ENCODE results near the gene NPTXR.

Gene NPTXR

DNA sequence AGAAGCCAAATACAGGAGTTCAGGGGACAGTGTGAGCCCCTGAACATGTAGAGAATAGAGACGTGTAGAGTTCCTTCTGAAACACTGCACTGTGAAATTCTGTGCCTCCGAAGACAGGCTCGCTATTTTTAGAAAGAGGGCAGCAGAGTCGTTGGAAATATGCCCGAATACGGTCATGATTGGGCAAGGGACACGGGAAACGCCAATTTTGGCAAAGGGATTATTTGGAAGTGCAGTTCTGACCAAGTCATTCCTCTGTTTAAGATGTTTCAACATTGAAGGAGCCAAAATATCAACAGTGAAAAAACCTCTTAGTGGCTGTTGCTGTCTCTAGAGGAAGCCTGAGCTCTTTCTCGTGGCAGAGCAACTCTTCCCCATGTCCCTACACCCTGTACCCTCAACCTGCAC is 37.6 kb upstream of the NPTXR start:
- no peak overlapping the region for H2AFZ ChIP-seq (ENCODE audit: low read length)
- no peak overlapping the region for H3K4me2 ChIP-seq (ENCODE audit: low read depth, low read length)
- H3K27ac ChIP-seq (ENCODE audit: low read length) = no peak overlapping the region
- H3F3A ChIP-seq (ENCODE audit: insufficient read depth, low read length) = no peaks in the 10 kb centered on the region
- H3K4me1 ChIP-seq (ENCODE audit: low read length) = no peaks in the 10 kb centered on the region
- H3K9me2 ChIP-seq (replicated peaks; ENCODE audit: insufficient read depth, low read length) = no peaks in the 10 kb centered on the region
- no peaks in the 10 kb centered on the region for H3K27me3 ChIP-seq (replicated peaks; ENCODE audit: insufficient read depth, low read length)
- H3K9ac ChIP-seq (ENCODE audit: low read length) = no peak overlapping the region
- no peaks in the 10 kb centered on the region for H3K9me3 ChIP-seq (replicated peaks; ENCODE audit: insufficient read depth, low read length)
- H3K4me3 ChIP-seq (ENCODE audit: low read length) = no peak overlapping the region
- no peaks in the 10 kb centered on the region for H3K79me2 ChIP-seq (ENCODE audit: low read length)
- no peaks in the 10 kb centered on the region for H3K36me3 ChIP-seq (replicated peaks; ENCODE audit: insufficient read depth, low read length)
- no peak for DNase-seq
- TF ChIP-seq EZH2phosphoT487 (IDR thresholded peaks at IDR 0.05; ENCODE audit: low read length) = no peak
- TF ChIP-seq, protein P1, sequence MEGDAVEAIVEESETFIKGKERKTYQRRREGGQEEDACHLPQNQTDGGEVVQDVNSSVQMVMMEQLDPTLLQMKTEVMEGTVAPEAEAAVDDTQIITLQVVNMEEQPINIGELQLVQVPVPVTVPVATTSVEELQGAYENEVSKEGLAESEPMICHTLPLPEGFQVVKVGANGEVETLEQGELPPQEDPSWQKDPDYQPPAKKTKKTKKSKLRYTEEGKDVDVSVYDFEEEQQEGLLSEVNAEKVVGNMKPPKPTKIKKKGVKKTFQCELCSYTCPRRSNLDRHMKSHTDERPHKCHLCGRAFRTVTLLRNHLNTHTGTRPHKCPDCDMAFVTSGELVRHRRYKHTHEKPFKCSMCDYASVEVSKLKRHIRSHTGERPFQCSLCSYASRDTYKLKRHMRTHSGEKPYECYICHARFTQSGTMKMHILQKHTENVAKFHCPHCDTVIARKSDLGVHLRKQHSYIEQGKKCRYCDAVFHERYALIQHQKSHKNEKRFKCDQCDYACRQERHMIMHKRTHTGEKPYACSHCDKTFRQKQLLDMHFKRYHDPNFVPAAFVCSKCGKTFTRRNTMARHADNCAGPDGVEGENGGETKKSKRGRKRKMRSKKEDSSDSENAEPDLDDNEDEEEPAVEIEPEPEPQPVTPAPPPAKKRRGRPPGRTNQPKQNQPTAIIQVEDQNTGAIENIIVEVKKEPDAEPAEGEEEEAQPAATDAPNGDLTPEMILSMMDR (IDR thresholded peaks at IDR 0.05; ENCODE audit: low read length) = no peak
- no peak for TF ChIP-seq EZH2 (optimal IDR thresholded peaks at IDR 0.05; ENCODE audit: low read depth, low read length)
- no peaks in the 10 kb centered on the region for H4K20me1 ChIP-seq (ENCODE audit: insufficient read depth, low read length)

DNA sequence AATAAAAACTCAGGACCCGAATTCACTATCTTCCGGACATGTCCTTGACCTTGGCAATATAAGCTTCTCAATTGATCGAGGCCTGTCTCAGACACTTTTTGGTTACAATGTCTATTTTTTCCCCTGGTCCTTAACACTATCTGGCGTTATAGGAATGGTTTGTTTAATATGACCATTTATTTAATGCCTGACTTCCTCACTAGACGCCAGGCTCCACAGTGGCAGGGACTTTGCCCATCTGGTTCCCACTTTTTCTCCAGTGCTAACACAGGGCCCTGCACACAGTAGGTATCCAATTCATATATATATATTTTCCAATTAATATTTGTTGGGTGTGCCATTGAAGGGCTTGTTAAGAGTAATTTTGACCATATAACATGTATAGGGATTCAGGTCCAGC is 36.1 kb upstream of the NPTXR start:
- Histone ChIP-seq H3K9me3 (replicated peaks; ENCODE audit: insufficient read depth, low read length) (no peaks in the 10 kb centered on the region), H3K27ac (ENCODE audit: low read length) (no peak overlapping the region), H3K4me2 (ENCODE audit: low read depth, low read length) (no peak overlapping the region), H3K4me1 (ENCODE audit: low read length) (no peaks in the 10 kb centered on the region), H3K36me3 (replicated peaks; ENCODE audit: insufficient read depth, low read length) (no peaks in the 10 kb centered on the region), H3K27me3 (replicated peaks; ENCODE audit: insufficient read depth, low read length) (no peaks in the 10 kb centered on the region), H3K4me3 (ENCODE audit: low read length) (no peak overlapping the region), H4K20me1 (ENCODE audit: insufficient read depth, low read length) (no peaks in the 10 kb centered on the region), H3F3A (ENCODE audit: insufficient read depth, low read length) (peaks cover 1% of the 10 kb centered on the region; the same call in 1 of the 2 replicates), H3K79me2 (ENCODE audit: low read length) (no peaks in the 10 kb centered on the region), H2AFZ (ENCODE audit: low read length) (no peak overlapping the region), H3K9ac (ENCODE audit: low read length) (no peak overlapping the region), H3K9me2 (replicated peaks; ENCODE audit: insufficient read depth, low read length) (no peaks in the 10 kb centered on the region)
- TF ChIP-seq, protein P1 (IDR thresholded peaks at IDR 0.05; ENCODE audit: low read length) = no peak
- TF ChIP-seq EZH2phosphoT487 (IDR thresholded peaks at IDR 0.05; ENCODE audit: low read length) (no peak), EZH2 (optimal IDR thresholded peaks at IDR 0.05; ENCODE audit: low read depth, low read length) (no peak)
- DNase-seq = no peak

DNA sequence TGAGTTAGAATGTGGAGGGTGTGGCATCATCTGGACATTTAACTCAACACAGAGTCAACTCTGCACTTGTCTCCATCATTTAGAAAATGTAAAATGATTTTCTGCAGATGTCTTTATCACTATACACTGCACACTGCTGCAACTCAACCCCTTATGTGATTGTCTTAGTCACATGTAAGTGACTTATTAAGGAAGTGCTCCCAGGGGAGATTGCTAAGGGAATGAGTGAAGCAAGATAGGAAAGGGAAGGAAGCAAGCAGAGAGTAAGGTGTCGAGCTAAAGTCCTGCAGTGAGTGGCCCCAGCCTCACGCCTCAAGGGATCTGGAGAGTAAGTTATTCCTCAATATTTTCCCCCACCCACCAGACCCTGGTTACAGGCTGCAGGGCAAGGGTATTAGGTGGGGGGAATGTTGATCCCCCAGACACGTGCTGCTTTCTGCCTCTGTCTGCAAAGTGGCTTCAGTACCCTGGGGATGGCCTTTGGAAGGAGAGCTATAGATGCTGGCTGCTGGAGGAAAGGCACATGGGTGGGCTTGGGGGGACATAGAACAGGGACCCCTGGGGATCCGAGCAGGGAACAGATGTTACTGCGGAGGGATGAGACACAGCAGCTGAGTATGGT is 35.4 kb upstream of the NPTXR start:
- Histone ChIP-seq H3K9me3 (replicated peaks; ENCODE audit: insufficient read depth, low read length) (no peaks in the 10 kb centered on the region), H3K79me2 (ENCODE audit: low read length) (no peaks in the 10 kb centered on the region), H4K20me1 (ENCODE audit: insufficient read depth, low read length) (no peaks in the 10 kb centered on the region), H3K4me3 (ENCODE audit: low read length) (no peak overlapping the region), H3K4me1 (ENCODE audit: low read length) (peaks cover 6% of the 10 kb centered on the region), H3F3A (ENCODE audit: insufficient read depth, low read length) (peaks cover 7% of the 10 kb centered on the region), H3K4me2 (ENCODE audit: low read depth, low read length) (no peak overlapping the region), H3K9me2 (replicated peaks; ENCODE audit: insufficient read depth, low read length) (no peaks in the 10 kb centered on the region), H2AFZ (ENCODE audit: low read length) (no peak overlapping the region), H3K27me3 (replicated peaks; ENCODE audit: insufficient read depth, low read length) (no peaks in the 10 kb centered on the region), H3K27ac (ENCODE audit: low read length) (no peak overlapping the region), H3K9ac (ENCODE audit: low read length) (no peak overlapping the region), H3K36me3 (replicated peaks; ENCODE audit: insufficient read depth, low read length) (no peaks in the 10 kb centered on the region)
- DNase-seq = no peak
- TF ChIP-seq EZH2 (optimal IDR thresholded peaks at IDR 0.05; ENCODE audit: low read depth, low read length) = no peak
- TF ChIP-seq EZH2phosphoT487 (IDR thresholded peaks at IDR 0.05; ENCODE audit: low read length) = no peak
- TF ChIP-seq, protein P1 (IDR thresholded peaks at IDR 0.05; ENCODE audit: low read length) = no peak
